Suppressor macrophage (primary cell): ENCODE measurements around the gene NOX1.
A peak's percentile ranks its signal among the peaks of the same experiment; 100 is the strongest.

Experiments
- DNase-seq, 4 experiments: peaks; one replicate each; pipeline ENCODE4 v3.0.0-alpha.2; 2020 to 2022
- total RNA-seq, 17 experiments: gene quantifications; one replicate each; lab custom pipeline; 2026; ENCODE audit warnings: mixed read lengths in 6 of 17, inconsistent platforms in 3 of 17; lab: John Stamatoyannopoulos, UW

Gene NOX1
- total RNA-seq = 0 to 0.77 (median 0) reads per million in 17 experiments

- no peak for DNase-seq
Observed at GRCh38 chrX:100874325-100874724, at the start of gene NOX1. Gene NOX1 (minus strand): TSS chrX:100874359. CDS start chrX:100874139, 220 bp downstream.

GRCh38 chrX:100915562-100915961 lies 41.4 kb upstream of the NOX1 start:
- no peak for DNase-seq

GRCh38 chrX:100913111-100913510 lies 39.0 kb upstream of the NOX1 start:
- DNase-seq = no peak

GRCh38 chrX:100911731-100912130 lies 37.6 kb upstream of the NOX1 start:
- no peak for DNase-seq

DNA sequence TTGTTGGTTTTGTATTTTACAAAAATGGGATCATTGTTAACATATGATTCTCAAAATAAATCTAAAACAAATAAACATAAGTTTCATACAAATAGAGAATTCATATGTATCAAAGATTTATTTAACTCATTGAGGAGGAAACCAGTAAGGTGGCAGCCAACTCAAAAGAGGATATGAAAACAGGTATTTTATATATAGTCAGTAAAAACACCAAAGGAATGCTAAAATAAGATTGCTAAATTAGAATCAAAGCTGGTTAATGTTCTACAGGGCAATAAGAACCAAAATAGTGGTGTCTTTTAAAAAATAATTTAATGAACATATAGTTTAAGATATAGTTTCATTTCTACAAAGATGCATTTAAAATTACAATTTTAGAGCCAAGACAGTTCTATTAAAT lies 31.5 kb upstream of the NOX1 start:
- DNase-seq = no peak

DNA sequence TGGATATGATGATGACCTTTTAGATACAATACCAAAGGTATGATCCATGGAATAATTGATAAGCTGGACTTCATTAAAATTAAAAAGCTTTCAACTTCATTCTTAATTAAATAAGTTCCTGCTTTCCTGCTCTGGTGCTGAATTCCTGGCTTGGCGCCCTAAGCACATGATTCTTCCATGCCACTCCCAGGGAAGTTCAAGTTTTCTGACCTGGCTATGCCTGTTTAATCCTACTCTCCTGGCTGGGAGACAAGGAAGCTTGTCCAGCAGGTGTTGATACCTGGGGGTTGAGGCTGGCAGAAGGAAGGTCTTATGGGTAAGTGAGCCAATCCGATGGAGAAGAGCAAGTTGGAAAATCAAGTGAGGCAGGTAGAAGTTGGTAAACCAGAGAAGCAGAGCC lies 30.3 kb upstream of the NOX1 start:
- no peak for DNase-seq

DNA sequence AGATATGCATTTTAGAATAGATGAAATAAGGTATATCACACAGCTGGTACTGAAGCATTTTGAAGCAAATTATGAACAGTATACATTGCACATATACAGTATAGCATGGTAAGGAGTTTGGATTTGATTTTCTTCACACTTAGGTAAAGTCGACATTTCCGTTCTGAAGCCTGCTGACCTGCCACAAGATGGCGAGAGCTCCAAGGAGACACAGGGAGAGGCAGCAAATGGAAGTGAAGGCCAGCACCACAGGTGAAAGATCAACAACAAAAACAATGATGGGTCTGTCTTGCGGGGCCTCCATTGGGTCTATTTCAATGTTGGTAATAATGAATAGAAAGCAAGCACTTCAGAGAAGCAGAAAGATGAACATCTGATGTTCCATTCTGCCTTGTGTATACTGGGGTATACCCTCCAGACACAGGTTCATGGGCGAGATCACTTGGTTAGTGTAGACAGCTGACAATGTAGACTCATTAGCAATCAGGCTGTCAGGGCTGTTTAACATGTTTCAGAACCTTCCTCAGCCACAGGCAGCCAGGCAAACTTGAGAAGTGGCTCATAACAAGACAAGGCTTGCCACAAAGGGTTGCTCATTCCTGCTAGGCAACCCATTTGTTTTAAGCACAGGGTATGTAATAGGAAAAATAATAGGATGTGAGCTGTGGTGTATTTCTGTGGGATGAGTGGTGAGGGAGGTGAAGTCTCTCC lies 21.4 kb upstream of the NOX1 start:
- DNase-seq = peak in 3 of 4 experiments; percentile 2 to 6 (median 3)

GRCh38 chrX:100883654-100884053 lies 9.5 kb upstream of the NOX1 start:
- no peak for DNase-seq

GRCh38 chrX:100880368-100880767 lies 6.2 kb upstream of the NOX1 start:
- no peak for DNase-seq

- no peak for DNase-seq
Observed at GRCh38 chrX:100871594-100872560, 2.3 kb downstream of the NOX1 start.

DNA sequence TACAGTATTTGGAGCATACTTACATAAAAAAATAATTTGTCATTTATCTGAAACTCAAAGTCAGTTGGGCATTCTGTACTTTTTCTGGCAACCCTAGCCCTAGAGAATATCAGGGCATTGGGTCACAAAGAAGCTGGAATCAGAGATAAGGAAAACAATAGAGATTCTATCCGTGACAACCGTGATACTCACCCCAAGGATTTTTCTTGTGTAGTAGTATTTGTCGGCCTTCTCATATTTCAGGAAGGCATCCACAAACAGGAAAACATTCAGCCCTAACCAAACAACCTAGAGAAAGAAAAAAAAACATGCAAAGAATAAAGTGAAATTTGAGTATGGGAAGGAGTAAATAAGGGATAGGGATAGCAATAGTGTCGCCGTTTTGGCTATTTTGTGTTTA lies 3.6 kb downstream of the NOX1 start:
- no peak for DNase-seq

- DNase-seq = no peak
Observed at GRCh38 chrX:100868273-100868672, 5.9 kb downstream of the NOX1 start.

DNA sequence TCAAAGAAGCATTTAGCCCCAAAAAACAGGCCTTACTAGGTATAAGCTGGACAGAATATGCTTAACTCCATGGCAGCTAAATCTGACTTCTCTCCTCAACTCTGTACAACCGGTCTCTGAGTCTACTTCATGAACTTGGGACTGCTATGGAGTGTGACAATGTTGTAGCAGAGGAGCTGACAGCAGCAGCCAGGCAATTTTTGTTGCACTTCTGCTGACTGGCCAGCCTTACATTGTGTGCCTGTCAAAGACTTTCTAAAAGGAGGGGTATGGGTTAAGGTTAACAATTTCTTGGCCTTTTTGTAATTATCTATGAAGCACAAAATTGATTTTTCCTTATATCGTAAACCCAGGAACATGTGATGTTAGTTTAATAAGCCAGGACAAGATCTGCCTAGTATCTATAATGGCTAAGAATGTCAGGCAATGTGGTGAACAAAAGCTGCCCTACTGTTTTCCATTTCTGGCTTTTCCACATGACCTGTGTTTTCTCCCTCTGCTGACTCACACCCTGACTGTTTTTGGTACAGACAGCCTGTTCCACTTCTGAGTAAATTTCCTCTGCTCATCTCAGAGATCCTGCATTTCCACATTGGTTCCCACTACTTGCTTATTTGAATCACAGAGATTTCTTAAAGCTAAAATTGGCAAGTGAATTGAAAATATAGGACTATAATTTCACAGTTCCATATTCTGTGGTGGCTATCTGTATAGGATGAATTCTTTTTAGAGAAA lies 9.3 kb downstream of the NOX1 start:
- DNase-seq = peak in 3 of 4 experiments; percentile 0 to 3 (median 1)

- peak; percentile 0 to 12 (median 4) for DNase-seq
Observed at GRCh38 chrX:100863326-100863864, 10.8 kb downstream of the NOX1 start.

DNA sequence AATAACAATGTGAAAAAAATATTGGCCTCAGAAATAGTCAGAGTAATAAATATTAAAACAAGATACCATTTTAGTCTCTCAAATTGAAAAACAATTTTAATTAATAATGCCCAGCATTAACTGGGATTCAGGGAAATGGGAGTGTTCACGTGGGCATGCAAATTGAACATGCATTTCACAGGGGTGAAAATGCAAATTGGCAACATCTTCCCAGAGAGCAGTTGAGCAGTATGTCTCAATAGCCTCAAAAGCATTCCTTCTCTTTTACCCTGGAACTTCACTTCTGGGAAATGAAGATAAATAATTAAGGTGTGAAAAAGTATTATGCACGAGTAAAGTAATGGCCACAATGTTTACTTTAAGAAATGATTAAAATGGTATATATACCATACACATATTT lies 21.3 kb downstream of the NOX1 start:
- DNase-seq = no peak

GRCh38 chrX:100850317-100850716 lies 23.8 kb downstream of the NOX1 start:
- DNase-seq = no peak

DNA sequence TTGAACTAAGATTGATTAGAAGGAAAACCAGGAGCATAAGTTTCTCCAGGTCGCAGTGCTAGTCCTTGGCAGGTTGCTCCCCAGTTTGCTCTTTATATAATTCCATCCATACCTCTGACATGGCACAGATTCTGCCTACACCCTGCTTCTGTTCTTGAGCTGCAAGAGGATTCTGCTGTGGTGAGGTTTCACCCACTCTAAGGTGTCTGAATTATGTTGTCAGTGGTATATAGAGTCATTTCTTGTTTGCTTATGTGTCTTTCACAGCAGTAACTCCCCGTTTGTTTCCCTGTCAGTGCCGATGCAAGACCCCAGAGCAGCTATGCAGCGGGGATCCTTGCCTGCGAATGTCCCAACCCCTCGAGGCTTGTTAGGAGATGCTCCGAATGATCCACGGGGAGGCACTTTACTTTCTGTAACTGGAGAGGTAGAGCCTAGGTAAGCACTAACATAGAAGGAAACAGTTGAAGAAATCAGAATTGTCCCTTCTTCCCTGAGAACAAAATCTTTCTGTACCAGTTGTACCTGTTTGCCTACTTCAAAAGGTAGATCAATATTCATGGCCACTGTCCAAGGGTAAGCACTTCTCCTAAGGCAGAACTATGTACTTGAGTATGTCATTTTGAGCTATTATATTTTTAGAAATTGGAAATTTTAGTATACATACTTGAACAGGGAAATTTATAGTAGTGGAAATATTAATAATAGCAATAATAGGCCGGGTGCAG lies 42.8 kb downstream of the NOX1 start:
- DNase-seq = no peak

- no peak for DNase-seq
Observed at GRCh38 chrX:100830547-100830946, 43.6 kb downstream of the NOX1 start.

- DNase-seq = no peak
Observed at GRCh38 chrX:100830143-100830542, 44.0 kb downstream of the NOX1 start.

DNA sequence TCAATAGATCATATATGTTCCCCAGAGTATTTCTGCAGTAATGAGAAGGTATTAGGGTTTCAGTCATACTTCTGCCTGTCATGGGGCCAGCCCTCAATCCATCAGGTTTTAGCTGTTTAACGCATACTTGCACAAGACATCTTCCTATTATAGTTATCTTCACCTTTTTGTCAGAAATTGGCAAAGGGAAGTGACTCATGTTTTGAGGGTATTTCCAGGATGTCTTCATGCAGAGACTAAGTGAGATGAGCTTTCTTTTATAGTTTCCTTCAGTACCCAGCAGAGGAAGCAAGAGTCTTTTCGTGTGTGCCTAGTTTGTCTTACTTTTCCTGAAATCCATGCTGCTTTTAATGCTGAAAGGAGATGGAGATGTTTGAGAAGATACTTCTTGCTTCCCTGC lies 44.4 kb downstream of the NOX1 start:
- DNase-seq = peak in 3 of 4 experiments; percentile 12 to 26 (median 14)

- peak; percentile 84 to 91 (median 88) for DNase-seq
Observed at GRCh38 chrX:100819837-100820666, 54.1 kb downstream of the NOX1 start, which contains the start of gene CSTF2. Gene CSTF2 (plus strand): TSS chrX:100820391. CDS start chrX:100820417, 26 bp downstream.
